Tibial artery (tissue), 4 donors: ENCODE results near the gene TOGARAM2.

Experiments
- DNase-seq, 2 donors: peaks; one replicate each; pipeline ENCODE4 v3.0.0-alpha.2; 2019
- H3K27ac ChIP-seq, 2 donors: fragments of 200-600 bp; sonication (generic) in 1 of 2; 1 replicate in 1 of 2; 2 replicates in 1 of 2; pipeline ENCODE4 v1.5.1; 2018 to 2019; ENCODE audit warnings: mild to moderate bottlenecking in 1 of 2
- H3K27me3 ChIP-seq, 2 donors: fragments of 200-600 bp; sonication (generic) in 1 of 2; one replicate each; pipeline versions ENCODE4 v1.5.1 to v1.6.0; 2016 to 2019
- H3K36me3 ChIP-seq, 3 donors: fragments of 200-600 bp; sonication (generic) in 2 of 3; one replicate each; pipeline ENCODE4 v1.5.1; 2016 to 2019; ENCODE audit warnings: mild to moderate bottlenecking in 2 of 3
- H3K4me1 ChIP-seq, 4 donors: fragments of 200-600 bp; sonication (generic) in 2 of 4; 1 replicate in 3 of 4; 2 replicates in 1 of 4; pipeline ENCODE4 v1.5.1; 2016 to 2019
- H3K4me3 ChIP-seq, 2 donors: fragments of 200-600 bp; sonication (generic) in 1 of 2; 1 replicate in 1 of 2; 2 replicates in 1 of 2; pipeline ENCODE4 v1.5.1; 2018 to 2019; ENCODE audit warnings: mild to moderate bottlenecking in 2 of 2
- H3K9me3 ChIP-seq, 3 donors: fragments of 200-600 bp; sonication (generic) in 1 of 3; one replicate each; pipeline ENCODE4 v1.5.1; 2016 to 2019
- intact Hi-C: fragments of 100-400 bp; cut with DNase I; formaldehyde crosslinking; loops from one replicate; pipeline ENCODE4 v1.15.0; 2023; ENCODE audit warnings: low total_unique reads
- TF ChIP-seq, protein P1 (sequence below), 2 experiments: fragments of 200-600 bp in 1 of 2; fragments of 450-650 bp in 1 of 2; IDR thresholded peaks; one replicate each; pipeline ENCODE4 v1.5.1; 2017 to 2019; ENCODE audit warnings: antibody characterized with exemption in 2 of 2, mild to moderate bottlenecking in 1 of 2, moderate library complexity in 1 of 2

Gene TOGARAM2

GRCh38 chr2:29000956-29001355, 19.9 kb downstream of the TOGARAM2 start:
- DNase-seq: no peak
- TF ChIP-seq, protein P1, sequence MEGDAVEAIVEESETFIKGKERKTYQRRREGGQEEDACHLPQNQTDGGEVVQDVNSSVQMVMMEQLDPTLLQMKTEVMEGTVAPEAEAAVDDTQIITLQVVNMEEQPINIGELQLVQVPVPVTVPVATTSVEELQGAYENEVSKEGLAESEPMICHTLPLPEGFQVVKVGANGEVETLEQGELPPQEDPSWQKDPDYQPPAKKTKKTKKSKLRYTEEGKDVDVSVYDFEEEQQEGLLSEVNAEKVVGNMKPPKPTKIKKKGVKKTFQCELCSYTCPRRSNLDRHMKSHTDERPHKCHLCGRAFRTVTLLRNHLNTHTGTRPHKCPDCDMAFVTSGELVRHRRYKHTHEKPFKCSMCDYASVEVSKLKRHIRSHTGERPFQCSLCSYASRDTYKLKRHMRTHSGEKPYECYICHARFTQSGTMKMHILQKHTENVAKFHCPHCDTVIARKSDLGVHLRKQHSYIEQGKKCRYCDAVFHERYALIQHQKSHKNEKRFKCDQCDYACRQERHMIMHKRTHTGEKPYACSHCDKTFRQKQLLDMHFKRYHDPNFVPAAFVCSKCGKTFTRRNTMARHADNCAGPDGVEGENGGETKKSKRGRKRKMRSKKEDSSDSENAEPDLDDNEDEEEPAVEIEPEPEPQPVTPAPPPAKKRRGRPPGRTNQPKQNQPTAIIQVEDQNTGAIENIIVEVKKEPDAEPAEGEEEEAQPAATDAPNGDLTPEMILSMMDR (IDR thresholded peaks at IDR 0.05): no peak
- intact Hi-C loops: no loop called here

GRCh38 chr2:29001806-29002205, 20.7 kb downstream of the TOGARAM2 start:
- no peak overlapping the region for H3K4me3 ChIP-seq
- no peaks in the 10 kb centered on the region for H3K27me3 ChIP-seq
- H3K27ac ChIP-seq: no peak overlapping the region
- H3K9me3 ChIP-seq: no peaks in the 10 kb centered on the region
- H3K4me1 ChIP-seq: no peaks in the 10 kb centered on the region
- TF ChIP-seq, protein P1 (IDR thresholded peaks at IDR 0.05): no peak
- intact Hi-C loops: no loop called here
- DNase-seq: no peak
- H3K36me3 ChIP-seq: no peaks in the 10 kb centered on the region

More at GRCh38 chr2:29000956-29001355, 19.9 kb downstream of the TOGARAM2 start:
- no peaks in the 10 kb centered on the region for H3K4me1 ChIP-seq
- H3K36me3 ChIP-seq: no peaks in the 10 kb centered on the region
- no peak overlapping the region for H3K4me3 ChIP-seq
- H3K27me3 ChIP-seq: no peaks in the 10 kb centered on the region
- no peaks in the 10 kb centered on the region for H3K9me3 ChIP-seq
- H3K27ac ChIP-seq: no peak overlapping the region

DNA sequence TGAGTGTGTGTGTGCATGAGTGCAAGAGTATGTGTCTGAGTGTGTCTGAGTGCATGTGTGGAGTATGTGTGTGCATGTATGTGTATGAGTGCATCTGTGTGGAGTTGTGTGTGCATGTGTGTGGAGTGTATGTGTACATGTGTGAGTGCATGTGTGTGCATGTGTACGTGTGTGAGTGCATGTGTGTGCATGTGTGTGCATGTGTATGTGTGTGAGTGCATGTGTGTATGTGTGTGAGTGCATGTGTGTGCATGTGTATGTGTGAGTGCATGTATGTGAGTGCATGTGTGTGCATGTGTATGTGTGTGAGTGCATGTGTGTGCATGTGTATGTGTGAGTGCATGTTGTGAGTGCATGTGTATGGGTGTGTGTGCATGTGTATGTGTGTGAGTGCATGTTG, 23.7 kb downstream of the TOGARAM2 start:
- no peak overlapping the region for H3K27ac ChIP-seq
- no peak overlapping the region for H3K4me3 ChIP-seq
- no peaks in the 10 kb centered on the region for H3K36me3 ChIP-seq
- no peaks in the 10 kb centered on the region for H3K4me1 ChIP-seq
- DNase-seq: no peak
- intact Hi-C loops: no loop called here
- H3K27me3 ChIP-seq: peaks cover 0 to 5% of the 10 kb centered on the region in 2 donors
- no peaks in the 10 kb centered on the region for H3K9me3 ChIP-seq
- TF ChIP-seq, protein P1 (IDR thresholded peaks at IDR 0.05): no peak

GRCh38 chr2:29005331-29005730, 24.2 kb downstream of the TOGARAM2 start:
- DNase-seq: no peak
- intact Hi-C loops: no loop called here

DNA sequence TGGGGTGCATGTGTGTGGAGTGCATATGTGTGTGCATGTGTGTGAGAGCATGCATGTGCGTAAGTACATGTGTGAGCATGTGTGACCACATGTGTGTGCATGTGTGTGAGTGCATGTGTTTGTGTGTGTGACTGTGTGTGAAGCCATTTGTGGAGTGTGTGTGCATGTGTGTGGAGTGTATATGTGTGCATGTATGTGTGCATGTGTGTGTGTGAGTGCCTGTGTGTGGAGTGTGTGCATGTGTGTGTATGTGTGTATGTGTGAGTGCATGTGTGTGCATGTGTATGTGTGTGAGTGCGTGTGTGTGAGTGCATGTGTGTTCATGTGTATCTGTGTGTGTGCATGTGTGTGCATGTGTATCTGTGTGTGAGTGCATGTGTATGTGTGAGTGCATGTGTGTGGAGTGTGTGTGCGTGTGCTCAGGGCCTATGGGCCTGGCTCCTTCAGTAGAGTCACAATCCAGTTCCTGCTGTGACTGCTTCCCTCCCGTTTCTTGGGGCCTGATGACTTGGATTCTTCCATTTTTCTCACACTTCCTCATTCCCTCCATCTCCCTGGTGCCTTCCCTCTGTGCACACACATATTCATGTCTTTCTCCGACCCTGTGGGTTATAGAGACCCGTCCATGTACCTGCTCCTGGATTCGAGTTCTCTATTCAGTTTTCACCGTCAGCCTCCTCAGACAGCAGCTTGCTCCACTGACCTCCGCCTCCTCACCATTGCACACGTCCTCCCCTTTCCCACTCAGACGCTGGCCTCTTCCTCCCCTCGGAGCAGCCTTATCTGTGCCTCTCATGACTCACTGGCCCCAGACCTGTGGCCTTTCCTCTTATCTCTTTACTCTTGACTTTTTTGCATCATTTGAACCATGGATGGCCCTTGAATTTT, 25.2 kb downstream of the TOGARAM2 start:
- H3K4me3 ChIP-seq: no peak overlapping the region
- intact Hi-C loops: no loop called here
- H3K4me1 ChIP-seq: no peaks in the 10 kb centered on the region
- DNase-seq: no peak
- TF ChIP-seq, protein P1 (IDR thresholded peaks at IDR 0.05): no peak
- H3K27me3 ChIP-seq: peaks cover 0 to 18% of the 10 kb centered on the region in 2 donors
- no peak overlapping the region for H3K27ac ChIP-seq
- H3K36me3 ChIP-seq: no peaks in the 10 kb centered on the region
- H3K9me3 ChIP-seq: no peaks in the 10 kb centered on the region

More at GRCh38 chr2:29005331-29005730, 24.2 kb downstream of the TOGARAM2 start:
- H3K4me3 ChIP-seq: no peak overlapping the region
- TF ChIP-seq, protein P1 (IDR thresholded peaks at IDR 0.05): no peak
- H3K9me3 ChIP-seq: no peaks in the 10 kb centered on the region
- no peaks in the 10 kb centered on the region for H3K36me3 ChIP-seq
- no peak overlapping the region for H3K27ac ChIP-seq
- H3K27me3 ChIP-seq: peaks cover 0 to 8% of the 10 kb centered on the region in 2 donors
- H3K4me1 ChIP-seq: no peaks in the 10 kb centered on the region
